GM18508 (cell line): ENCODE results near the gene CPT2.

Experiments
- ATAC-seq: cut with Tn5 transposase; IDR thresholded peaks from one replicate; pipeline ENCODE4 v1.9.1; 2021; ENCODE audit warnings: moderate number of reproducible peaks; ENCODE audit not compliant: insufficient read depth, unreplicated experiment

CPT2 gene

DNA sequence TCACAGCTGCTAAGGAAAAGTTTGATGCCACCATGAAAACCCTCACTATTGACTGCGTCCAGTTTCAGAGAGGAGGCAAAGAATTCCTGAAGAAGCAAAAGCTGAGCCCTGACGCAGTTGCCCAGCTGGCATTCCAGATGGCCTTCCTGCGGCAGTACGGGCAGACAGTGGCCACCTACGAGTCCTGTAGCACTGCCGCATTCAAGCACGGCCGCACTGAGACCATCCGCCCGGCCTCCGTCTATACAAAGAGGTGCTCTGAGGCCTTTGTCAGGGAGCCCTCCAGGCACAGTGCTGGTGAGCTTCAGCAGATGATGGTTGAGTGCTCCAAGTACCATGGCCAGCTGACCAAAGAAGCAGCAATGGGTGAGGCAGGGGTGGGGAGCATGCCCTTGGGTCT, 14.3 kb downstream of the CPT2 start:
- no peak for ATAC-seq

GRCh38 chr1:53214376-53214940, 17.8 kb downstream of the CPT2 start:
- no peak for ATAC-seq

DNA sequence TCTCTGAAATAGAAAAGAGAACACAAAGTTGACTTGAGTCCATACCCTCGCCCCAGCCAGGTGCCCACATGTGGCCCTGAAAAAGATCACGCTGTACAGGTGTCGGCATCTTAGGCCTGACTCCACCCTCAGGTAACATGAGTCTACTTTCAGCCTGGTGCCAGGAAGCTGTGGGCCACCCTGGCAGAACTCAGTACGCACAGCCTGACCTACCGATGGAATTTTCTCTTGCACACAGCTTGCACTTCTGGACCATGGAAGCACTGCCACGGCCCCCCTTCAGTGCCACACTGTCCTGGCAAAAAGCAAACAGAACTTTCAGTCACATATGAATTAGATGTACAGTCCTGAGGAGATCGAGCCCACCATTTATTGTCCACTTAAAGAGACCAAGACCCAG, 21.6 kb downstream of the CPT2 start:
- ATAC-seq, result no peak

GRCh38 chr1:53219711-53220110, 23.1 kb downstream of the CPT2 start:
- no peak for ATAC-seq

GRCh38 chr1:53220171-53220961, 23.7 kb downstream of the CPT2 start, which contains the start of gene CZIB:
Gene CZIB (minus strand): TSS chr1:53220634. CDS start chr1:53220575, 59 bp downstream.
- peak; percentile 80 for ATAC-seq

GRCh38 chr1:53220962-53221286, 24.3 kb downstream of the CPT2 start:
- no peak for ATAC-seq

DNA sequence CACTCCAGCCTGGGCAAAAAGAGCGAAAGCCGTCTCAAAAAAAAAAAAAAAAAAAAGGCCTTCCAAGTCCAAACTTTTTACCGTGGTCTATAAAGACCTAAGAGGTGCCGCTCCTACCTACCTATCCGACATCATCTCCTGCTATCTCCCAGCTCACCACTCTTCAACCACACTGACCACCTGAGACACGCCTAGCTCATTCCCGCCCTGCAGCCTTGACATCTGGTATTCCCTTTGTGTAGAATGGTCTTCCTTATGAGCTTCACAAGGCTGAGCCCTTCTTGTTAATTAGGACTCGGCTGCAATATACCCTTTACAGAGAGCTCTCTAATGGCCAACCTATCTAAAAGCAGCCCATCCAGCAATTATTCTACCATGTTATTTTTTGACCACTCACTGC, 41.0 kb downstream of the CPT2 start:
- ATAC-seq, result no peak

- ATAC-seq, result peak; percentile 88
Observed at GRCh38 chr1:53238197-53239155, 41.9 kb downstream of the CPT2 start, which contains the start of gene MAGOH. Gene MAGOH (minus strand): TSS chr1:53238518. CDS start chr1:53238448, 70 bp downstream.

- no peak for ATAC-seq
Observed at GRCh38 chr1:53241828-53242227, 45.2 kb downstream of the CPT2 start.

GRCh38 chr1:53242381-53242780, 45.8 kb downstream of the CPT2 start:
- no peak for ATAC-seq

GRCh38 chr1:53244141-53244540, 47.5 kb downstream of the CPT2 start:
- ATAC-seq, result no peak

GRCh38 chr1:53246261-53247134, 49.9 kb downstream of the CPT2 start:
- ATAC-seq, result no peak

DNA sequence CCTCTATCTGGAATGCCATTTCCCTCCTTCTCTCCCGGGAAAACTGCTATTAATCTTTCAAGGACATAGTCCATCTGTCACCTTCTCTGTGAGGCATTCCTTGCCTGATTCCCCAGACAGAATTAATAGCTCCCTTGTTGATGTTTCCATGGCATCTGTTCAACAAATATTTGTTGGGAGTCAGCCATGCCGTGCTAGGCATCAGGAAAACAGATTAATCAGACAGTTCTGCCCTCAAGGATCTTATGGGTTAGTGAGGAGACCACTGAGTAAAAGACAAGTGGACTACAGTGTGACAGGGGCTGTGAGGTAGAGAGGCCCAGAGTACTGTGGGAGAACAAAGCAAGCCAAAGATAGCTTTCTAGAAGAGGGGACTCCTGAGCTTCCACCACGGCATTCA, 53.1 kb downstream of the CPT2 start:
- ATAC-seq, result no peak

- ATAC-seq, result no peak
Observed at GRCh38 chr1:53250325-53250724, 53.7 kb downstream of the CPT2 start.

- no peak for ATAC-seq
Observed at GRCh38 chr1:53254011-53254640, 57.5 kb downstream of the CPT2 start.

GRCh38 chr1:53255031-53255430, 58.4 kb downstream of the CPT2 start:
- no peak for ATAC-seq

DNA sequence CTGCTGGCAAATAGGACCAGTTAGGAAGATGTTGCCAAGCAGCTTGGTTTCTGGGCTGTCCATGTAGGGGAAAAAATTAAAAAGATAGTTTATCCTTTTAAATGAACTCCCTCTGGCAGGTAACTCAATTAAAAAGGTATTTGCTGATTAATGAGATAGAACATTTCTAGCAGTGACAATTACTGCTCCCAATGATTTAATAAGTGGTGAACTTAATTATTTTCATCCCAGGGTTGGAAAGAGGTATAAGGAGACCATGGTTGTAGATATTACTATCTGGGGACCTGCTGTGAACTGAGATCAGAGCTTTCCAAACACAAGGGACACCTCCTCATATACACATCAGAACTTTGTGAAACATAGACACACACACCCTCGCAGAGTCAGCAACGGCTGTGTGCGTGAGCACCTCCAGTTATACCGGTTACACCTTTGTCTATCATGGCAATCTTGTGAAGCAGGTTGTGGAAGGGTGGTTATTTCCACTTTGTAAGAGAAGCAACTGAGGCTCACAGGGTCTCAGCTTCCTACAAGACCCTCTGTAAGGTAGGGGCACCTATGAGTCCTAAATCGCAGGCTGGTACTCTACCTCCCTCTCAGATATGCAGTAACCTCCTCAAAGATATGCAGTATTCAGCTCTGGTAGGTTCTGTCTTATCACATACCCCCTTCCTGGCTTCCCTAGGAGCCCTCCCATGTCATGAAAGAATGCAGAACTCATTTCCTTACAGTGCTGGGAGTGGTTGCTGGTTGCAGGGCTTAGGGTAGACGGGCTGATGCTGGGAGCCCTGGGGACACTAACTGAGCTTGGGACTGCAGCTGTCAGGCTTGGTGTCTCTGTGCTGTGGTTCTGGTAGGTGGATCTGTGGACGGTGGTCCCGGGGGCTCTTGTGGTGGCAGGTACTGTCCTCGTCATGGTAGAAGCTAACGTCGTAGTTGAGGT, 60.2 kb downstream of the CPT2 start:
- no peak for ATAC-seq

DNA sequence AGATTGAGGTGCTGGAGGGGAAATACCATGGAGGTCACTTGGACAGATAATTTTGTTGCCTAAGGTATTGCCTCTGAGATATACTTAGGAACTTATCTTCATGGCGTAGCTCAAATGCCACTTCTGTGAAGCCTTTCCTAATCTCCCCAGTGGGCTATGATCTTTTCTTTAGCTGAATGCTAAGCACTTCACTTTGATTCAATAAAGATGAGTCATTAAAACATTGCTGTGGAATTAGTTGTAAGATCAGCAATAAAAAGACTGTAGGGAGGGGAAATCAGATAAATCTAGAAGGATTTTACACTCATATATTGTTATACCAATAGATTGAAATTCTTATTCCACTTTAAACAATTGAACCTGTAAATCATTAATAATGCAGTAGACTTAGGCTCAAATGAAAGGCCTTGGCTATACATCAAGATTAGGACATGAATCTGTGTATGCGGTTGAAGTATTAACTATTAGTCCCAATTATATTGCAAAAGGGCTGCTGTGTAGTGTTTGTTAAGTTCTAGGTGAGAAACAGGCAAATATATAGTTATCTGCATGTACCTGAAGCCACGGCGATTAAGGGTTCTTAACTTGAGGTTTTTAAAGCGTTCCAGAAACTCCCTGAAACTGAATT, 60.9 kb downstream of the CPT2 start:
- ATAC-seq, result no peak
